GM12875 (cell line): ENCODE measurements around the gene SARS1.

ENCODE experiments used
- H3K4me3 ChIP-seq: one replicate; pipeline ENCODE4 v1.5.1; 2011; ENCODE audit warnings: low read depth, low read length, control low read depth
- TF ChIP-seq, protein P1 (sequence below): IDR thresholded peaks from 2 replicates; pipeline ENCODE4 v1.5.1; 2011; ENCODE audit warnings: low read depth, mild to moderate bottlenecking, control low read depth, inconsistent platforms, low read length, moderate library complexity, borderline replicate concordance; ENCODE audit not compliant: insufficient read depth

Gene SARS1

DNA sequence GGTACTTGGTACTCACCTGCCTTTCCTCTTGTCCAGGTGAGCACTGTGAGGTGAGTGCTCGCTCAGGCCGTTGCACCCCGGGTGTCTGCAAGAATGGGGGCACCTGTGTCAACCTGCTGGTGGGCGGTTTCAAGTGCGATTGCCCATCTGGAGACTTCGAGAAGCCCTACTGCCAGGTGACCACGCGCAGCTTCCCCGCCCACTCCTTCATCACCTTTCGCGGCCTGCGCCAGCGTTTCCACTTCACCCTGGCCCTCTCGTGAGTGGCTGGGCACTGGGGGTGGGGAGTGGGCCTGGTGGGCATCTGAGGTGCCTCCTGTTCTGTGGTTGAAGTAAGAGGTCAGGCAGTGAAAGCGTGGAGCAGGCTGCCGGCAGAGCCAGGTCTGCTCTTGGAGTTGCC lies 47.3 kb downstream of the SARS1 start:
- TF ChIP-seq, protein P1, sequence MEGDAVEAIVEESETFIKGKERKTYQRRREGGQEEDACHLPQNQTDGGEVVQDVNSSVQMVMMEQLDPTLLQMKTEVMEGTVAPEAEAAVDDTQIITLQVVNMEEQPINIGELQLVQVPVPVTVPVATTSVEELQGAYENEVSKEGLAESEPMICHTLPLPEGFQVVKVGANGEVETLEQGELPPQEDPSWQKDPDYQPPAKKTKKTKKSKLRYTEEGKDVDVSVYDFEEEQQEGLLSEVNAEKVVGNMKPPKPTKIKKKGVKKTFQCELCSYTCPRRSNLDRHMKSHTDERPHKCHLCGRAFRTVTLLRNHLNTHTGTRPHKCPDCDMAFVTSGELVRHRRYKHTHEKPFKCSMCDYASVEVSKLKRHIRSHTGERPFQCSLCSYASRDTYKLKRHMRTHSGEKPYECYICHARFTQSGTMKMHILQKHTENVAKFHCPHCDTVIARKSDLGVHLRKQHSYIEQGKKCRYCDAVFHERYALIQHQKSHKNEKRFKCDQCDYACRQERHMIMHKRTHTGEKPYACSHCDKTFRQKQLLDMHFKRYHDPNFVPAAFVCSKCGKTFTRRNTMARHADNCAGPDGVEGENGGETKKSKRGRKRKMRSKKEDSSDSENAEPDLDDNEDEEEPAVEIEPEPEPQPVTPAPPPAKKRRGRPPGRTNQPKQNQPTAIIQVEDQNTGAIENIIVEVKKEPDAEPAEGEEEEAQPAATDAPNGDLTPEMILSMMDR: no peak
- H3K4me3 ChIP-seq: no peak overlapping the region

DNA sequence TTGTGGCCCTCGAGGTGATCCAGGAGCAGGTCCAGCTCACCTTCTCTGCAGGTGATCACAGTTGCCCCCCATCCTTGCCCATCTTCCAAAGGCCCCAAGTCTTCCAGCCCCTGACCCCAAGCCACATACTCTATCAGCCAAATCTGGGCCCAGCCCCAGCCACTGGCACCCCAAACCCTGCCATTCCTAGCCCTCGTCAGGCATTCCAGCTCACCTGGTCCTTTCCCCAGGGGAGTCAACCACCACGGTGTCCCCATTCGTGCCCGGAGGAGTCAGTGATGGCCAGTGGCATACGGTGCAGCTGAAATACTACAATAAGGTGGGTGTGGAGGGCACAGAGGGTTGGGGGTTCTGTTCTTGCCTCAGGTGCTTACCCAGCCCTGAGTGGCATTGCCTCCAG lies 47.9 kb downstream of the SARS1 start:
- TF ChIP-seq, protein P1: no peak
- no peak overlapping the region for H3K4me3 ChIP-seq

GRCh38 chr1:109262231-109263055 lies 48.7 kb downstream of the SARS1 start:
- no peak overlapping the region for H3K4me3 ChIP-seq
- TF ChIP-seq, protein P1: no peak

DNA sequence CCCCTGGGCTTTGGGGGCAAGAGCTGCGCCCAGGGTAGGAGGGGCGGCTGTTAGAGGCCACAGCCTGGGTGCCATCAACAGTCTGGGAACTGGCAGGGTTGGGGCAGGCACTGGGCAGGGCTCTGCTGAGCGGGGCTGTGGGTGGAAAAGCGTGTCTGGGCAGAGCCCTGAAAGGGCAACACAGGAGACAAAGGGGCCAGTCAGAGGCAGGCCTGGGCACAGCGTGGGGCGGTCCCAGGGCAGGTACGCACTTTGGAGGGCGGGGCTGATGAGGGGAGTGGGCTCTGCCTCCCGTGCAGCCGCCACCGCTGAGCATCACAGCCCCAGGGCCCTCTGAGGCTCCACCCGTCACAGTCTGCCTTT lies 49.5 kb downstream of the SARS1 start:
- no peak overlapping the region for H3K4me3 ChIP-seq
- TF ChIP-seq, protein P1: no peak

DNA sequence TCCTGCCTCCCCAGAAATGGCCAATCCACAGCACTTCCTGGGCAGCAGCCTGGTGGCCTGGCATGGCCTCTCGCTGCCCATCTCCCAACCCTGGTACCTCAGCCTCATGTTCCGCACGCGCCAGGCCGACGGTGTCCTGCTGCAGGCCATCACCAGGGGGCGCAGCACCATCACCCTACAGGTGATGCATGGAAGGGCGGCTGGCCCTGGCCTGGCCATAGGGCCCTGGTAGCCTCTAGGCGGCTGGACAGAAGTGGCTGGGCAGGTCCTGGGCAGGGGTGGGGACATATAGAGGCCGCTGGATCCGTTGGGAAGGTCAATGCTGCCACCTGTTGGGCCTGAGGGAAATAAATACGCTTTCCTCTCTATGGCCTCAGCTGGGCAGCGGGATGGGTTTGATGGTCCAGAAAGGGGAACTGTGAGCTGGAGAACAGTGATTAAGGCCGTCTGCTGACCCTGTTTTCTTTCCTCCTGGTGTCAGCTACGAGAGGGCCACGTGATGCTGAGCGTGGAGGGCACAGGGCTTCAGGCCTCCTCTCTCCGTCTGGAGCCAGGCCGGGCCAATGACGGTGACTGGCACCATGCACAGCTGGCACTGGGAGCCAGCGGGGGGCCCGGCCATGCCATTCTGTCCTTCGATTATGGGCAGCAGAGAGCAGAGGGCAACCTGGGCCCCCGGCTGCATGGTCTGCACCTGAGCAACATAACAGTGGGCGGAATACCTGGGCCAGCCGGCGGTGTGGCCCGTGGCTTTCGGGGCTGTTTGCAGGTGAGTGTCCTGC lies 50.1 kb downstream of the SARS1 start:
- H3K4me3 ChIP-seq: no peak overlapping the region
- TF ChIP-seq, protein P1: peak; percentile 98

DNA sequence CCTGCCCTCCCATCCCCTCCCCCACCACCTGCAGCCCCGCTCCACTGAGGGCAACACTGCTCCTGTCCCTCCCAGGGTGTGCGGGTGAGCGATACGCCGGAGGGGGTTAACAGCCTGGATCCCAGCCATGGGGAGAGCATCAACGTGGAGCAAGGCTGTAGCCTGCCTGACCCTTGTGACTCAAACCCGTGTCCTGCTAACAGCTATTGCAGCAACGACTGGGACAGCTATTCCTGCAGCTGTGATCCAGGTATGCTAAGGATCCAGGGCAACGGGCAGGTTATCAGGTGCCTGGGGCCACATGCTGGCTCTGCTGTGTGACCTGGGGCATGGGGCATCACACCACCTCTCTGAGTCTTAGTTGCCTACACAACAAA lies 50.6 kb downstream of the SARS1 start:
- H3K4me3 ChIP-seq: no peak overlapping the region
- TF ChIP-seq, protein P1: no peak
